HG03521 (cell line): ENCODE data around the gene ZNF595.
"Not testable (repeated sequence)": the region's sequence is repeated elsewhere in the genome, so short reads cannot be mapped to it uniquely, and the experiment has no call there.

Source experiments
- ATAC-seq: cut with Tn5 transposase; IDR thresholded peaks from one replicate; pipeline ENCODE4 v1.9.1; 2021; ENCODE audit warnings: mild to moderate bottlenecking, moderate library complexity; ENCODE audit not compliant: unreplicated experiment

ZNF595 gene

DNA sequence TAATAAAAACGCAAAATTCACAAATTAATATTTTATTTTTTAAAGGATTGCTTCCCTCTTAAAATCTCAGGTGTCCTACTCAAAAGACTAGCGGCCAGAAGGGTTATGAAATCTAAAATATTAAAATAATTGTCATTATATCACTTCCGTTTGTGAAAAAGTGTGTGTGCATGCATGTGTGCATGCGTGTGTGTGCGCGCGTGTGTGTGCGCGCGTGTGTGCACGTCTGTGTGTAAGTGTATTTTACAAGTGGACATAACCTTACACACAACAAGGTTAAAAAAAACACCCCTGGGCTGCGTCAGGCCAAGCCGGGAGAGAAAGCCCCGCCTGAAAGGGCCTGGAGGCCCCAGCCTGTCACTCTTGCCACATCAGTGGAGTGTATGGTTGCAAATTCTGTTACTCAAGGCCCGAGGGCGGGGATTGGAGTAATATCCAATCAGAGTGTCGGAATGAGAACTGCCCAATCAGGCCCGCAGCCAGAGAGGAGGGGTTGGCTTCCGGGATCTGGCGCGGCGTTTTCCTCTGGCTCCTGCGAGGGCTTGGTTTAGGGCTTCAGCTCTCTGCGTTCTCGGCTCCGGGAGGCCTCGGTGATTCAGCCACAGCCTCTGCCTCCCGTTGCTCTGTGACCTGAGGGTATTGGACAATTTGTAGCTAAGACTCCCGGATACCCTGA is at the start of gene ZNF595:
Gene ZNF595, plus strand, starts transcription at position 518 of the 676 bp plus-strand sequence. CDS start 168 bp downstream, outside the sequence.
- ATAC-seq = not testable (repeated sequence)

GRCh38 chr4:9937-10870 is 42.9 kb upstream of the ZNF595 start:
- ATAC-seq = not testable (repeated sequence)

GRCh38 chr4:11095-11815 is 41.9 kb upstream of the ZNF595 start:
- ATAC-seq = not testable (repeated sequence)

DNA sequence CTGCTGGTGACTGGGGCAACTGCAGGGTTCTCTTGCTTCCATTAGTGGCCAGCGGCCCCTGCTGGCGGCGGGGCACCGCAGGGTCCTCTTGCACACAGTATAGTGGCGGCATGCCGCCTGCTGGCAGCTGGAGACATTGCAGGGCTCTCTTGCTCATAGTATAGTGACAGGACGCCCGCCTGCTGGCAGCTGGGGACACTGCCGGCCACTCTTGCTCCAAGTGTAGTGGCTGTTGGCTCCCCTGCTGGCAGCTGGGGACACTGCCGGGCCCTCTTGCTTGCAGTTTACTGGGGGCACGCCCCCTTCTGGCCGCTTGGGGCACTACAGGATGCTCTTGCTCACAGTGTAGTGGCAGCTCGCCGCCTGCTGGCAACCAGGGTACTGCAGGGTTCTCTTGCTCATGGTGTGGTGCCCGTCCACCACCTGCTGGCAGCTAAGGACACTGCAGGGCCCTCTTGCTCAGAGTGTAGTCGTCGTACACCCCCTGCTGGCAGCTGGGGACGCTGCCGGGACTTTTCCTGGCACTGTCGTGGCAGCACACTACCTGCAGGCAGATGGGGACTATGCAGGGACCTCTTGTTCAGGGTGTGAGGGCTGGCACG is 41.2 kb upstream of the ZNF595 start:
- peak; percentile 67 for ATAC-seq

DNA sequence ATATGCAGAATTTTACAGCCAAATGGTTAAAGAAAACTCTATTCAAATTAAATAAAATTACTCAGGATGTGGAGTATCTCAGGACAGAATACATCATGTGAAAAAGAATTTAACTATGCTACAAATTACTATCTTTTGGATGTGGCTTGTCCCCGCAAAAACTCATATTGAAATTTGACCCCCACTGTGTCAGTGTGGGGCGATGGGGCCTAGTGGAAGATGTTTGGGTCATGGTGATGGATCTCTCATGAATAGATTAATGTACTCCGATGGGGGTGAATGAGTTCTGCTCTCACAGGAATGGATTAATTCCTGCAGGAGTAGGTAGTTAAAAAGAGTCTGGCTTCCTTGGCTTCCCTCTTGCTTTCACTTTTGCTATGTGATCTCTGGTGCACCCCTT is 35.0 kb upstream of the ZNF595 start:
- ATAC-seq = not testable (repeated sequence)

- ATAC-seq = not testable (repeated sequence)
These were observed 34.5 kb upstream of the ZNF595 start for GRCh38 chr4:18589-18988.

DNA sequence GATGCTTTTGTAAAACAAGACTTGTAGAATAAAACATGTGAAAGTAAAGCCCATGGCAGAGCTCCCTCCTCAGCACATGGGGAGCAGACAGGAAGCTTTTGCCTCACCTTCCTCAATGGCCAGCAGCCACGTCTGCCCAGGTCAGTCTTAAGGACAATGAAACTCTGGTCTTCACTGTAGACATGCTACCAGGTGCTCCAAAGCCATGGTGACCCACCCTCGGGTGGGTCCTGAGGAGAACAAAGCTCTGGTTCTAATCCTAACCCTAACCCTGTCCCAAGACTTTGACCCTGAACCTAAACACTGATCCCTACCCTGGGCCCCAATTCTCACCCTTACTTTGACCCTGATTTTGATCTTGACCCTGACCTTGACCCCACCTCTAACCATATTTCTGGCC is 30.2 kb upstream of the ZNF595 start:
- ATAC-seq = not testable (repeated sequence)

DNA sequence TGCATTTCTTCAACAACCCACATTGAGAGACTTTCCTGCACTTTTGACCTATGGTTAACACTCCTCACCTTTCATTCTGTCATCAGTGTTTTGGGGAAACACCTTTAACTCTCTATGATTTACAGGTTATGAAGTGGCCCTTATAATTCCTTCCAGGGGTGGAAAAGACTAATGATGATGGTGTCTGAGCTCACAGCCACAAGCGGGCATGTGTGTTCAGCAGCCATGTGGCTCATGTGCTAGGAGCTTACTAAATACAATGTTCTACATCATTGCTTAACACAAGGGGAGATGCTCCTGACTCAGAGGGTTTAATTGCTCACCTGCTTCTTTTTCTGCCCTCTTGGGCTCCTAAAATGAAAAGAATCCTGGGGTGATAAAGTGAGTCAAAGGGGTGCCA is 28.8 kb upstream of the ZNF595 start:
- ATAC-seq = not testable (repeated sequence)

GRCh38 chr4:27501-27900 is 25.6 kb upstream of the ZNF595 start:
- not testable (repeated sequence) for ATAC-seq

DNA sequence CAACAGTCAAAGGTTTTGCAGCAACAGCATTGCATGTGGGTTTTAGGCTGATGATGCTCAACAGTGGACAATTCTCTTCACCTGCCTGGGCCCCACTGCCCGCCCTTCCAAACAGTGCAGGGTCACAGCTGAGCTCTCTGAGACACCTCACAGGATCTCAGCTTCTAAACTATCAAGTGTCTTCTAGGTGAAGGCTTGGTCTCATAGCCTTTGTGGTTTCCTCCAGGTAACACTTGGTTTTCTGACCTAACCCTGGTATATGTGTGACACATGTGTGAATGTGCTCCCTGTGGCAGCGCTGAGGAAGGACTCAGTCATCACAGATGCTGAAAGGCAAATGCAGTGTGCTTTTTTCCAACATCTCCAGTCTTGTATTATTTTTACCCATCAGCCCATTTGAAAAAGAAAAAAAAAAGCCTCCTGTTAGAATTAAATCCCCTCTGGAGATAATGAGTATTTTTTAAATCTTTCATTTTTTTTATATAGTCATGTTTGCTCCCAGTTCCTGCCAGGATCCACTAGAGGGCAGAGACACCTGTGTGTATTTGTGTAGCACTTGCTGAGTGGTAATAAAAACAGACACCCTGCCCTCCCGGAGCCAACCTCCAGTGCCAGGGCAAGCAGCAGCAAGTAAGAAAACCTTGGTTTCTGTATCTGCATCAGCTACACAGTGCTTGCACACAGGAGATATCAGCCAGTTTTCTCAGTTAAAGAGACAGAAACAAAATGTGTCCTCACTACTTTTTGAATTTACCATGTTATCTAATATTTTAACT is 24.2 kb upstream of the ZNF595 start:
- not testable (repeated sequence) for ATAC-seq

GRCh38 chr4:33314-33713 is 19.8 kb upstream of the ZNF595 start:
- ATAC-seq = not testable (repeated sequence)

DNA sequence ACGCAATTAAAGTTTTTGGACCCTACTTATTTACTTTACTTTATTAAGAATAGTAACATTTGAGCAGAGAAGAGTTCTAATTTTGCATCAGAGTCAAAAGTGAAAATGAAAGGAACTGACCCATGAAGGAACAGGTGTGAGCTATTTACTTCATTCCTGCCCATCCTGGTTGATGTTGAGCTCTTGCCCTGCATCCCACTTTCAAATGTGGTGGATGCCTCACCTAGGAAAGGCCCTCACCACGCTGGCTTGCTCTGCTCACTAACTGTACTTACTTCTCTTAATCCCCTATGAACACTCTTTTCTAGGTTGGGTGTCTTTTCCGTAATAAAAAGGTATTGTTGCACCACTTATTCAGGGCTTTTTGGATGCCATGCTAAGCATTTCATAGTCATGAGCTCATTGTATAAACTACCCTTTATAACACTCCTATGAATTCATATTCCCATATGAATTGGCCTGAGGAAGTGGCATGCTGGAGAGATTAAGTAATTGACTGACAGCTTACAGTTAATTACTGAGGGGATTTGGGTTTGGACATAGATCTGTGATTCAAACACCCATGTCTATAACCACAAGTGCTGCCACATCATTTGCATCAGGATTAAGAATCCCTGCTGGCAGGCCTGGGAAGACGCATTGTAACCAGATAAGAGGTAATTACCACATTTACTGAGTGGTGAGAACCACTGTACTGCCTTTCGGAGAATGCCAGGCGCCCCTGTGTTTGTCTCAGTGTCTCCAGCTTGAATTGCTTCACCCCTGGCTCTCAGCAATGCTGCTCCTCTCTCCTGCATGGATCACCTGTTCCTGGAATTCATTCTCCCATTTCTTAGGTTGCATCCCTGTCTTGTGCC is 16.3 kb upstream of the ZNF595 start:
- not testable (repeated sequence) for ATAC-seq

GRCh38 chr4:38202-38601 is 14.9 kb upstream of the ZNF595 start:
- not testable (repeated sequence) for ATAC-seq

DNA sequence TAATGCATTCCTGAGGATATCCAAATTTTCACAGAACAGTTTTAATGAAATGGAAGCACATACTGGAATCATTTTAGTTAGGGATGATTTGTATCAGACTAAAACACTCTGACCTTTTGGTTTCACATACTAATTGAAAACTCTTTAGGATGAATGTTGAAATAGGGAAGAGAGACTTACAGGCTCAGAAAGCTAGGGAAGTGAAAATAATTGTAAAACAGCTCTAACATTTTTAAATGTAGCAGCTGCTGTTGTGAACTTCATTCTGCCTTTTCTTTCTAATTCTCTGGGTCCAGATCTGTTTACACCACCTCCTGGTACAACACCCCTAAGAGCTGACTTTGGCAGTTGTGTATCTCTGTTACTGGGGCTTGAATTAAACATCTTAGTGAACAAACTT is 9.7 kb upstream of the ZNF595 start:
- not testable (repeated sequence) for ATAC-seq

DNA sequence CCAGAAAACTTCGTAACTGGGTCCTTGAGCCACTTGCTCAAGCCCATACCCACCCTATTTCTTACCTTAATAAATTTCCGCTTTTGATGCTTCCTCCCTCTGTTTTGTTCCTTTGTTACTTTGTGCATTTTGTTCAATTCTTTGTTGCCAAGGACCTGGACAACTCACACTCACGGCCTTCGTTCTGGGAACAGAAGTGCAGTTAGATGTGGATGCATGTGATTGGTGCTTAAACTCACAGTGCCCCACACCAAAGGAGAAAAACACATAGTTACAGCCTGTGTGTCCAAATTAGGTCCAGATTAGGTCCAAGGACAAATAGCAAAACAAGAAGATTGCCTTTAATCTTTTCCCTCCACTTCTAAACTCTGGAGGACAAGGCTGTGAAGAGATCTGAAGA is 1.9 kb upstream of the ZNF595 start:
- not testable (repeated sequence) for ATAC-seq

DNA sequence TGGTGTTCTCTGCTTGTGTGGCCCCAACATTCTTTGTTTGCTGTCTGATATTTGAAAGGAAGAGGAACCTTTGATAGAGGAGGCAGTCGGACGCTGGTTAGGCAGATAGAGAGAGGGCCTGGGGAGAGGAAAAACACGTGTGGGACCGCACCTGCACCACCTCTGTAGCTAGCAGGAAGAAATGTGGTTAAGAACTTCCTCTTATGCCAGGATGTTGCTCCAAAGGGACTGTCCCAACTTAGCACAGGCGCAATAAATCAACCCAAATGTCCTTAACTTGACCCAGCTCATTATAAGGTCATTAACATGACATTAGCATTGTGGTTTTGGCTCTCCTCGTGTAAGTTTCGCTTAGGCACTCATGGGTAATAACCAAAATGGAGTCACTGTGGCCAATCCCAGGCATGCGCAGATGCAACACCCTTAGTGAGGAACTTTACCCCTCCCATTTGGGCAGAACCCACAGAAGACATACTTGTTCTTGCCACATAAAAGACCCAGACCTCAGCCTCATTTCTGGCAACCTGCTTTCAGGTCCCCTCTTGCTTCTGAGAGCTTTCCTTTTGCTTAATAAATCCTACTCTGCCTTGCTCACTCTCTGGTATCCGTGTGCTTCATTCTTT is 1.4 kb upstream of the ZNF595 start:
- not testable (repeated sequence) for ATAC-seq

GRCh38 chr4:53521-53920 is 400 bp downstream of the ZNF595 start:
- not testable (repeated sequence) for ATAC-seq

- not testable (repeated sequence) for ATAC-seq
These were observed 11.6 kb downstream of the ZNF595 start for GRCh38 chr4:64733-65132.

DNA sequence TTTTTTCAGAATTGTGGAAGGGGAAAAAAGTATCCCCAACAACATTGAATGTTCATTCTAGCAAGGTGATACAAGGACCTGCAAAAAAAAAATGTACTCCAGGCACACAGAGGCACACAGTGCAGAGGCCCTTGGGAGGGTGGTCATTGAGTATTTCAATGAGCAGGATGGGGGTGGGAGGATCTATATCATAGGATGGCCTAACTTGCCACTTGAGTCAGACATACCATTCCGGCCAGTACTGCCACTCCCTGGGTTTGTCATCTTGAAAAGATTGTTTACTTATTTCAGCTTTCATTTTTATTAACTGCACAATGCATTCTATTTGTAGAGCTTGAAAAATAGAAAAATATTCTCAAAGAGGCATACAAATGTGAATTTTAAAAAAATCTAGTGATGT is 18.7 kb downstream of the ZNF595 start:
- ATAC-seq = no peak
